Fibroblast of skin of right biceps (primary cell): ENCODE results near the gene ERC2.
"Not testable (repeated sequence)": the region's sequence is repeated elsewhere in the genome, so short reads cannot be mapped to it uniquely, and the experiment has no call there.

Source experiments
- DNase-seq: peaks from one replicate; pipeline ENCODE4 v3.0.0-alpha.2; 2013

ERC2 gene

GRCh38 chr3:56115199-56115598 lies 353.1 kb downstream of the ERC2 start:
- no peak for DNase-seq

GRCh38 chr3:56113908-56114307 lies 354.4 kb downstream of the ERC2 start:
- no peak for DNase-seq

- peak; percentile 36 for DNase-seq
Measured at GRCh38 chr3:56113231-56113630, 355.0 kb downstream of the ERC2 start.

GRCh38 chr3:56111606-56112304 lies 356.5 kb downstream of the ERC2 start:
- peak; percentile 47 for DNase-seq

GRCh38 chr3:56110886-56111285 lies 357.4 kb downstream of the ERC2 start:
- no peak for DNase-seq

GRCh38 chr3:56107157-56107556 lies 361.1 kb downstream of the ERC2 start:
- DNase-seq, result no peak

GRCh38 chr3:56102032-56102431 lies 366.2 kb downstream of the ERC2 start:
- DNase-seq, result no peak

GRCh38 chr3:56101576-56101975 lies 366.7 kb downstream of the ERC2 start:
- no peak for DNase-seq

GRCh38 chr3:56096999-56097398 lies 371.3 kb downstream of the ERC2 start:
- no peak for DNase-seq

GRCh38 chr3:56094170-56094569 lies 374.1 kb downstream of the ERC2 start:
- DNase-seq, result no peak

GRCh38 chr3:56089739-56090138 lies 378.5 kb downstream of the ERC2 start:
- no peak for DNase-seq

GRCh38 chr3:56087451-56088053 lies 380.7 kb downstream of the ERC2 start:
- no peak for DNase-seq

GRCh38 chr3:56086355-56086754 lies 381.9 kb downstream of the ERC2 start:
- peak; percentile 79 for DNase-seq

- DNase-seq, result no peak
Measured at GRCh38 chr3:56081246-56081645, 387.0 kb downstream of the ERC2 start.

GRCh38 chr3:56076746-56077145 lies 391.5 kb downstream of the ERC2 start:
- DNase-seq, result no peak

- DNase-seq, result no peak
Measured at GRCh38 chr3:56075089-56075488, 393.2 kb downstream of the ERC2 start.

- DNase-seq, result no peak
Measured at GRCh38 chr3:56069766-56070165, 398.5 kb downstream of the ERC2 start.

- DNase-seq, result not testable (repeated sequence)
Measured at GRCh38 chr3:56066405-56066804, 401.9 kb downstream of the ERC2 start.

GRCh38 chr3:56064684-56065083 lies 403.6 kb downstream of the ERC2 start:
- DNase-seq, result peak; percentile 5

GRCh38 chr3:56061279-56061626 lies 407.0 kb downstream of the ERC2 start:
- DNase-seq, result no peak

- no peak for DNase-seq
Measured at GRCh38 chr3:56060521-56061278, 407.6 kb downstream of the ERC2 start.

GRCh38 chr3:56059731-56060130 lies 408.5 kb downstream of the ERC2 start:
- DNase-seq, result no peak

- DNase-seq, result no peak
Measured at GRCh38 chr3:56055951-56056350, 412.3 kb downstream of the ERC2 start.

GRCh38 chr3:56055546-56055945 lies 412.7 kb downstream of the ERC2 start:
- DNase-seq, result no peak
